ENCODE results near the gene NUDT21. TPM values are rescaled to one million over a fixed set of nuclear protein-coding genes. Genes with fewer than 3 reads are reported as not detected.

The NUDT21 gene
- total and polyA plus RNA-seq, 2 of the 4 experiments (the other 2 are of a cell fraction), result 52.4 to 166 TPM

DNA sequence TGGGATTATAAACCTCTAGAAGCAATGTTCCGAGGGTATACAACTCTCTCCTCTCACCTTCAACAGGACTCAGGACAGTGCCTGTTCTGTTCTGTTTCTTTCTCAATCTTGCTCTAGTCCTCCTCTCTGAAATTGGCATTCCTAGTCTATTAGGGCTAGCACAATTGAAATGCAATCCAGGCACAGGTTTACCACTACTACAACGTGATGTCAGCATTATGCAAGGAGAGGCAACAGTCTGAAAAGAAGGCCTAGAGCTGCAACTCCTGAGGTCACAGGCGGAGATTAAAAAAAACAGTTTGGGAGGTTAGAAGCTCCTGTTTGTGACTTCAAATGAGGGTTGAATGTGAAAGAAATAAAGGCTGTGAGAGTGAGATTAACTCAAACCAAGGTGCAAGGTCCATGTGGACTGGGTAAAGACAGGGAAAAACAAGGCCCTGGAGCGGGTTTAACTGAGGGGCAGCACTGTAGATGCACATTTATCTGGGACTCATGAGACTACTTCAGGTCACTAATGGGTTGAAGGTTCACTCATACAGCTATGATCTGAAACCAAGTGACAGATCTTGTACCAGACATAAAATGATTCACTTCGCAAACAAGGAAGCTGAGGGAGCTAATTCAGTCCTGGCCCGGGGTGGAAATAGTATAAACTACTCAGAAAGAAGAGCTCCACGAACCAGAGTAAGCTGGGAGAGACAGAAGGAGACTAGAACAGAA is 42.6 kb downstream of the NUDT21 start:
- Histone ChIP-seq H2BK15ac (ENCODE audit: low read depth, low read length) (no peak overlapping the region), H3K23ac (ENCODE audit: low read depth, low read length) (no peak overlapping the region), H3K9ac (ENCODE audit: low read depth, low read length) (no peak overlapping the region), H4K20me1 (ENCODE audit: insufficient read depth, low read length) (no peaks in the 10 kb centered on the region), H3K4me2 (ENCODE audit: low read depth, low read length) (no peak overlapping the region), H3K9me1 (ENCODE audit: insufficient read depth, low read length) (peaks cover 4% of the 10 kb centered on the region; the same call in 1 of the 2 replicates), H2BK20ac (ENCODE audit: low read depth, low read length) (no peak overlapping the region), H3K56ac (ENCODE audit: extremely low read depth, insufficient read depth, low read length) (no peak overlapping the region), H3K36me3 (ENCODE audit: control insufficient read depth, insufficient read depth, low read length) (peaks cover 27% of the 10 kb centered on the region), H2AK9ac (replicated peaks; ENCODE audit: low read depth, low read length, poor library complexity) (no peak overlapping the region), H3K27me3 (ENCODE audit: control insufficient read depth, insufficient read depth, low read length) (no peaks in the 10 kb centered on the region), H2AFZ (replicated peaks; ENCODE audit: low read length, poor library complexity) (no peak overlapping the region), H4K5ac (ENCODE audit: low read depth, low read length) (no peak overlapping the region), H4K91ac (ENCODE audit: insufficient read depth, low read depth, low read length) (no peak overlapping the region), H3K18ac (ENCODE audit: low read depth, low read length) (no peak overlapping the region), H4K8ac (ENCODE audit: low read depth in 2 of 2, low read length in 2 of 2) (no peak overlapping the region), H3K4me3 (ENCODE audit: insufficient read depth, low read depth, low read length) (no peak overlapping the region), H2AK5ac (ENCODE audit: low read depth, low read length) (no peak overlapping the region), H2BK120ac (ENCODE audit: low read depth, low read length) (no peak overlapping the region), H3K27ac (ENCODE audit: insufficient read depth, low read length) (no peak overlapping the region), H3K4ac (ENCODE audit: low read depth, low read length) (no peak overlapping the region), H3K14ac (replicated peaks; ENCODE audit: low read depth, low read length) (no peak overlapping the region), H3K9me3 (ENCODE audit: control insufficient read depth, insufficient read depth, low read length) (no peaks in the 10 kb centered on the region), H3K4me1 (ENCODE audit: control insufficient read depth, insufficient read depth, low read length) (no peaks in the 10 kb centered on the region), H2BK5ac (ENCODE audit: low read depth, low read length, poor library complexity, severe bottlenecking) (no peak overlapping the region), H3K79me1 (ENCODE audit: low read depth in 1 of 2, low read length in 2 of 2) (peaks cover 32 to 51% of the 10 kb centered on the region in 2 experiments)
- no TSS peak for BruUV-seq (replicated peaks)
- intact Hi-C loops (cut with micrococcal nuclease) (no loop called here), dilution Hi-C loops (cut with HindIII; ENCODE audit: low sequenced_read_pairs, unreplicated experiment) (no loop called here), in situ Hi-C loops (cut with MboI; ENCODE audit: low sequenced_read_pairs) (no loop called here)
- POLR2A ChIA-PET (ENCODE audit: unreplicated experiment), result no interaction called here
- DNase-seq (no peak), ATAC-seq (ENCODE audit: low read depth) (no peak)
- TF ChIP-seq, protein P1, sequence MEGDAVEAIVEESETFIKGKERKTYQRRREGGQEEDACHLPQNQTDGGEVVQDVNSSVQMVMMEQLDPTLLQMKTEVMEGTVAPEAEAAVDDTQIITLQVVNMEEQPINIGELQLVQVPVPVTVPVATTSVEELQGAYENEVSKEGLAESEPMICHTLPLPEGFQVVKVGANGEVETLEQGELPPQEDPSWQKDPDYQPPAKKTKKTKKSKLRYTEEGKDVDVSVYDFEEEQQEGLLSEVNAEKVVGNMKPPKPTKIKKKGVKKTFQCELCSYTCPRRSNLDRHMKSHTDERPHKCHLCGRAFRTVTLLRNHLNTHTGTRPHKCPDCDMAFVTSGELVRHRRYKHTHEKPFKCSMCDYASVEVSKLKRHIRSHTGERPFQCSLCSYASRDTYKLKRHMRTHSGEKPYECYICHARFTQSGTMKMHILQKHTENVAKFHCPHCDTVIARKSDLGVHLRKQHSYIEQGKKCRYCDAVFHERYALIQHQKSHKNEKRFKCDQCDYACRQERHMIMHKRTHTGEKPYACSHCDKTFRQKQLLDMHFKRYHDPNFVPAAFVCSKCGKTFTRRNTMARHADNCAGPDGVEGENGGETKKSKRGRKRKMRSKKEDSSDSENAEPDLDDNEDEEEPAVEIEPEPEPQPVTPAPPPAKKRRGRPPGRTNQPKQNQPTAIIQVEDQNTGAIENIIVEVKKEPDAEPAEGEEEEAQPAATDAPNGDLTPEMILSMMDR (conservative IDR thresholded peaks at IDR 0.05; ENCODE audit: low read depth, low read length), result no peak
- TF ChIP-seq SMC3 (IDR thresholded peaks at IDR 0.05; ENCODE audit: low read depth, low read length) (no peak), FOS (IDR thresholded peaks at IDR 0.05; ENCODE audit: low read depth, low read length) (no peak), RAD21 (IDR thresholded peaks at IDR 0.05; ENCODE audit: low read length) (no peak), MAZ (IDR thresholded peaks at IDR 0.05; ENCODE audit: borderline replicate concordance, low read depth, low read length) (no peak), NFE2L2 (IDR thresholded peaks at IDR 0.05; ENCODE audit: low read depth, low read length) (no peak), RCOR1 (IDR thresholded peaks at IDR 0.05; ENCODE audit: insufficient replicate concordance, low read length) (no peak), MAFK (IDR thresholded peaks at IDR 0.05; ENCODE audit: low read depth, low read length) (no peak), MXI1 (IDR thresholded peaks at IDR 0.05; ENCODE audit: borderline replicate concordance, low read depth, low read length) (no peak), CEBPB (IDR thresholded peaks at IDR 0.05; ENCODE audit: low read depth, low read length) (no peak), CHD1 (IDR thresholded peaks at IDR 0.05; ENCODE audit: low read depth, low read length) (no peak), RFX5 (IDR thresholded peaks at IDR 0.05; ENCODE audit: low read depth, low read length) (no peak)
- CTCF ChIA-PET, result interaction anchor here (1.3 kb wide), 1 partner anchor 21 kb away, joined by 4 read pairs; no protein-coding TSS in a partner anchor
- 100% methylated on average over 4 of the region's 7 CpGs; no CpG with 5 or more reads in 1 of the 2 experiments for WGBS, 2 experiments (ENCODE audit: extremely low coverage in 2 of 2, insufficient read length in 1 of 2)

Data from IMR-90 (cell line).